Limb (tissue), 2 donors: ENCODE results near the gene SAFB2.
A peak's percentile ranks its signal among the peaks of the same experiment; 100 is the strongest.

Experiments used
- DNase-seq, 2 donors: peaks; one replicate each; pipeline ENCODE4 v3.0.0-alpha.2; 2016; ENCODE audit errors: extremely low spot score in 2 of 2

Gene SAFB2

DNA sequence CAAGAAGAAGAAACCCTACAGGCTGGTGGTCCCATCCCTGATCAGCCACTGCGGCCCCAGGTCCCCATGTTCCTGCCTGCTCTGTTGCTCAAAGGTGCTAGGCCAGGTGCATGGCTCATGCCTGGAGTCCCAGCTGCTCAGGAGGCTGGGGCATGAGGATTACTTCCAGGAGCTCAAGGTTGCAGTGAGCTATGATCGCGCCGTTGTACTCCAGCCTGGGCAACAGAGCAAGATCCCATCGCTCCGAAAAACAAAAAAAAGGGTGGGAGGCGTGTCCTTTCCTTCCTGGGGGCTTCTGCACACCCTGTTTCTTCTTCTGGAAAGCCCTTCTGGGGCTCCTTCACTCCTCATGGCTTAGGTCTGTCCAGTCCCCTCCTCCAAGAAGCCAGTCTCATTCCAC, 42.9 kb downstream of the SAFB2 start:
- DNase-seq, result no peak

GRCh38 chr19:5579286-5579685, 43.3 kb downstream of the SAFB2 start:
- no peak for DNase-seq

DNA sequence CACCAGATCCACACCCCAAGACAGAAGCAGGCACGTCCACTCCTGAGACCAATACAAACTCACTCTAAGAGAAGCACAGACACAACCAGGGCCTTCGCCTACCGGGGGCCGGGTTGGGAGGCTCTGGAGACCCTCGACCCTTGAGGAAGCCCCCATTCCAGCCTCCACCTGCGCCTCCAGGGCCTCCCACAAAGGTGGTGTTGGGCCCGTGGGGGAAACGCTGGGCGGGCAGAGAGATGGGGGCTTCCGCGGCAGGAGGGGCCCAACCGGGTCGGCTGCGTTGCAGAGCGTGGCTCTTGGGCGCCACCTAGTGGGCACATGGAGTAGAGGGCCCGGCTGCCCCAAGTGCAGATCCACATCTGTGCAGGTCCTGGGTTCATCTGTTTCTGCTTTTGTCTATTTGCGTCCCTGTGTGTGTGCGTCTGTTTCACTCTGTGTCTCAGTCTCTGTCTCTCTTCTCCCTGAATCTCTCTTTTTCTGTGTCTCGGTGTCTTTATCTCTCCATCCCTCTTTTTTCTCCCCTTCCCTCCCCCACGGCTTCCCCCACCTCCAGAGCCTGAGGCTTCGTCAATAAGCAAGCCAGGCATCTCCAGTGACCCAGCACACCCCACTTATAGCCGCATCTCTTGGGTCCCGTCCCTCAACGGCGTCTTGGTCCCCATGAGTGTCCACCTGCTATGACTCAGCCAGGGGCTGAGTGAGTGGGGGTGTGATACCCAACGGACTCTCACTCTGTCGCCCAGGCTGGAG, 44.3 kb downstream of the SAFB2 start:
- peak; percentile 81 to 90 for DNase-seq

- no peak for DNase-seq
Observed at GRCh38 chr19:5575590-5575989, 47.0 kb downstream of the SAFB2 start.

DNA sequence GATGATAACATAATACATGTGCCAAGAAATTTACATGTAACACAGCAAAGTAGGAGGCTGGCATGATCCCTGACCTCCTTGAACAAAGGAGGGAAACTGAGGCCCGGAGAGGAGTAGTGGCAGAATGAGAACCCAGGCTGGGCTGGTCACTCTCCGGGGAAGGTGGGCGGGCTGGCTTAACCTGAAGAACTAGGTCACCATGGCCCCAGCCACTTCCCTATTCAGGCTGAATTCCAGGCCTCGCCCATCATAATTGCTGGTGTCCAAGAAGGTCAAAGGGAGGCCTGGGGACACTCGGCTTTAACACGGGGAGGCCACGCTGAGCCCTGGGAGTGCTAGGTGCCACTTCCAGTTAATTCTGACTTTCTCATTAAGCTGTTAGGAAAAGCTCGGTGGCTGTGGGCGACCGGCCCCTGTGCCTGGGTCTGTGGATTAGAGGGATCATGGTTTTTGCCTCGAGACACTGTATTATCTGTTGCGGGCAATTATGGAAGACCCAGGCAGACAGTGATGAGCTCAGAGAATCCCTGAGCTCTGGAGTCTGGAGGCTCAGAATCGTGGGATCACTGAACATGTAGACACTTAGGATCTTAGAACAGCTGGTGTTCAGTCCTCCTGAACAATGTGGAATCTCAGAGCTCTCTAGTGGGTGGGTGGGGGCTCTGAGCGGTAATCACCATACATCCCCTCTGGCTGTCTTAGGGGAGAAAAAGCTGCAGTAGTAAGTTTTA, 49.9 kb downstream of the SAFB2 start:
- DNase-seq, result no peak

DNA sequence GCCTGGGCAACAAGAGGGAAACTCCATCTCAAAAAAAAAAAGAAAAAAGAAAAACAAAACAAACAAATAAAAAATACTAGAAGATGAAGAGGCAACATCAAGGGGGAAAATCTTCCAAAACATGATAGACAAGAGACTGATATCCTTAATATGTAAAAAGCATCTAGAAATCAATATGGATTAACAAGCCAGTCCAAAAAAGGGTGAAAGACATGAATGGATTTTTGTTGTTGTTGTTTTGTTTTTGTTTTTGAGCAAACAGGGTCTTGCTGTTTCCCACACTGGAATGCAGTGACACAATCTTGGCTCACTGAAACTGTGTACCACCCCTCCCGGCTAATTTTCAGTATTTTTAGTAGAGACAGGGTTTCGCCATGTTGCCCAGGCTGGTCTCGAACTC, 50.8 kb downstream of the SAFB2 start:
- no peak for DNase-seq

DNA sequence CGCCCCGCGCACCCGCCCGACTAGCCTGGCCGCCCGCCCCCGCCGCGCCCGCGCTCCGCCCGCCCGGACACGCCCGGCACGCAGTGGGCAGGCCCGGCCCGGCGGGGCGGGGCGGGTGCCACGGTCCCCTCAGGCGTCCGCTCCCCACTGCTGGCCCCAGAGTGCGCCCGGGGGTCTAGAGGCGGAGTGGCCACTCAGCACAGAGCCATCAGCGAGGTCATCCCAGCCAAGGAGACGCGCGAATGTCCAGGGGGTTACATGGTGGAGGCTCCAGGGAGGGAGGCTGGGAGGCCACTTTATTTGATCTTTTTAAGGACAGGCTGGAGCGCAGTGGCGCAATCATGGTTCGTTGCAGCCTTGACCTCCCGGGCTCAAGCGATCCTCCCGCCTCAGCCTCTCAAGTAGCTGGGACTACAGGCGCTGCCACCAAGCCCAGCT, 54.6 kb downstream of the SAFB2 start:
- DNase-seq, result no peak

GRCh38 chr19:5567360-5567969, 55.1 kb downstream of the SAFB2 start, which contains the start of gene TINCR:
TSS of gene TINCR (minus strand) at chr19:5567953.
- DNase-seq, result no peak

- no peak for DNase-seq
Observed at GRCh38 chr19:5564930-5565329, 57.6 kb downstream of the SAFB2 start.

- DNase-seq, result no peak
Observed at GRCh38 chr19:5563935-5564612, 58.5 kb downstream of the SAFB2 start.

DNA sequence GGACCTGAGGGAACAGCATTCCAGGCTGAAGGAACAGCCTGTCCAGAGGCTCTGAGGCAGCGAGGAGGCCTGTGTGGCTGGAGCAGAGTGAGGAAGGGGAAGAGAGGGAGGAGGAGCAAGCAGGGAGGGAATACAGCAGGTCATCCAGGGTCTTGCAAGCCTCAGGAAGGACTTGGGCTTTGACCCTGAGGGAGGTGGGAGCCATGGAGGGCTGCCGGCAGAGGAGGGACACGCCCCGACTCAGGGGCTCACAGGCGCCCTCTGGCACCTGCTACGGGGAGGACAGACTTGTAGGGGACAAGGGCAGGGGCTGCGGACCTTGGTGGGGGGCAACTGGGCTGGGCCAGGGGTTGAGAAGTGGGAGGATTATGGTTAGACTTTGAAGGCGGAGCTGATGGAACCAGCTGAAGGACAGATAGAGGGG, 59.6 kb downstream of the SAFB2 start:
- DNase-seq, result no peak

DNA sequence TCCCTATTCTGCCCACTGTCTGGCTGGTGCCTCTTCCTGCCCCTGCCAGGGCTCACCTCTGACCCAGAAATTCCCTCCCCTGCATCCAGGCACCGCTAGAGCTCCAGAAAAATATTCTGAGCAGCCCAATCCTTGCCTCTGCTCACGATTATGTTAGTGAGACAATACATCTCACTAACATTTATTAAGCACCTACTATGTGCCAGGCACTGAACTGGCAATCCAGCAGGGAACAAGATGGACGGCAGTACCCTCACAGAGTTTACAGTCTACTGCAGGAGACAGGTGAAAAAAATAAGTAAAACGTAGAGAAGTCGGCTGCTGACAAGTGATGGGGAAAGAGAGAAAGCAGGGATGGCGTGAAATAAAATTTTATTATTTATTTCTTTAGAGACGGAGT, 60.3 kb downstream of the SAFB2 start:
- DNase-seq, result no peak

GRCh38 chr19:5561559-5561958, 61.0 kb downstream of the SAFB2 start:
- no peak for DNase-seq

DNA sequence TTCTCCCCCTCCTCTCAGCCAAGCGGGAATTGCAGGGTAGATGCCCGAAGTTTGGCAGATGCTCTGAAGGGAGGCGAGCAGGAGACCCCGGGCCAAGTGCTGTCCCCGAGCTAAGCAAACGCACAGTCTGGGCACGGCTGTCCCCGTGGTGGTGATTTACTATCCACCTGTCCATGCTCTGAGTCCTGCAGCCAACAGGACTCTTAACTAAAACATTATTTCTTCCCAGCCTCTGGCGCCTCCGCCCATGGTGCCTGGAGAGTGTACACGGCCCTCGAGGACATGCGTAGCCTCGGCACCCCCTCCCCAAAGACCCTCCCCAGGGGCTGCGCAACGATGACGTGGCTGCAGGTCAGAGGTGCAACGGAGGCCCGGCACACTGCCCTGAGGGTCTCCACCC, 62.4 kb downstream of the SAFB2 start:
- DNase-seq, result no peak

DNA sequence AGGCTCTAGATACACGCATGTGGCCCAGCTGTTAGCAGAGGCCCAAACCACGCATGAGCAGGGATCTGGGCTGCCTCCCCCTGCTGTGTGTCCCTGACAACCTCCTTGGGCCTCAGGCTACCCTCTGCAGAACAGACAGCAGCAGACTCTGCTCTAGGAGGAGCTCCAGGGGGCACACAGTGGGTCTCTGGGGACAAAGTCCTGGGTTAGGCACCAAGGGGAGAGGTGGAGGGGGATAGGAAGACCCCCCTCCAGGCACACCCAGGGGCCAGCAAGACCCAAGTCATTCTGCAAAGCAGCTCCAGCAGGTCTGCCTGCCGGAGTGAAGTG, 62.8 kb downstream of the SAFB2 start:
- DNase-seq, result no peak

GRCh38 chr19:5558101-5558621, 64.4 kb downstream of the SAFB2 start:
- DNase-seq, result no peak

GRCh38 chr19:5557691-5558090, 64.9 kb downstream of the SAFB2 start:
- DNase-seq, result no peak

- DNase-seq, result no peak
Observed at GRCh38 chr19:5554828-5555227, 67.7 kb downstream of the SAFB2 start.

DNA sequence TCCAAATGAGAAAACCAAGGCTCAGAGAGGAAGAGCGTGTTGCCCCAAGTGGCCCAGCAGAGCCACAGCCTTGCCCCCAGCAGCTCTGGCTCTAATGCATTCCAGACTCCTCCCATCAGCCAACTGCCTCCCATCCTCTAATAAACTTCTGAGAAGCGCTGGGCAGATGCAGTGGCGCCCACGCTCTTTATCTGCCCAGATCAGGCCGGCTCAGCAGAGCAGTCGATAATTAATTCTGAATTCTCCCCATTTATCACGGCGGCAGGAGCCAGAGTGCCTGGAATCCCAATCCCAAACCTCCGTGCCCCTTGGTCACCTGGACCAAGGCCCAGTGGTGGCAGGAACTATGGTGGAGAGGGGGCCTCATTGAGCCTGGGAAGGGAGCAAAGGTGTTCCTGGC, 68.7 kb downstream of the SAFB2 start:
- DNase-seq, result no peak

DNA sequence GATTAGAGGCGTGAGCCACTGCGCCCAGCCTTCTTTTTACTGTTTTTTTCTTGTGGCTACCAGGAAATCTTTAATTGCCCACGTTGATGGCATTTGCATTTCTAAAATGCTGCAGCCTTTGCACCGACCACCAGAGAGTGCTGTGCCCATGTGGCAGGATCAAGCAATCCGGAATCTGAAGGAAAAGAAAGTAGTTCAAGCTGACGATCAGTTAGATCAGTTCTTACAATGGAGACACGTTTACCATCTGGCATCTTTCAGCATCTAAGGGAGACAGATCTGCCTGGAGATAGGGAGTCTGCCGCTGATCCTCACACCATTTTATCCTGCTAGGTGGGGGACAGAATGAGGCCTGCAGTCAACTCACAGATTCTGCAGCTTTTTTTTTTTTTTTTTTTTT, 74.7 kb downstream of the SAFB2 start:
- DNase-seq, result no peak

GRCh38 chr19:5545984-5546383, 76.6 kb downstream of the SAFB2 start:
- DNase-seq, result no peak

- DNase-seq, result no peak
Observed at GRCh38 chr19:5545051-5545450, 77.5 kb downstream of the SAFB2 start.
